SK-MEL-5 (cell line): ENCODE results near the gene PRR33. TPM values are rescaled to one million over a fixed set of nuclear protein-coding genes. Genes with fewer than 3 reads are reported as not detected.
"Not testable (repeated sequence)": the region's sequence is repeated elsewhere in the genome, so short reads cannot be mapped to it uniquely, and the experiment has no call there.

Experiments
- DNase-seq: peaks from one replicate; pipeline ENCODE4 v3.0.0-alpha.2; 2016; ENCODE audit warnings: low read depth, low spot score
- in situ Hi-C: cut with HindIII; loops from 2 replicates; pipeline ENCODE4 v1.10.0; 2016; ENCODE audit warnings: low sequenced_read_pairs, high pct_unique_total_duplicates, low pct_unique_long_range_greater_than_20kb
- total RNA-seq: library from RNA; depleted of rRNA; stranded (reverse); fragments of >200 nt; shearing (Covaris generic); gene quantifications from 2 replicates; pipeline ENCODE4 v1.2.3, GENCODE V29; 2014

The PRR33 gene
- total RNA-seq, 1 experiment from 2014 or later, result not detected

- in situ Hi-C loops, DNase-seq: not testable (repeated sequence)
Observed at GRCh38 chr11:1873813-1874150, 17.9 kb downstream of the PRR33 start.

GRCh38 chr11:1873048-1873812 lies 18.5 kb downstream of the PRR33 start:
- DNase-seq, result no peak
- in situ Hi-C loops, result no loop called here

DNA sequence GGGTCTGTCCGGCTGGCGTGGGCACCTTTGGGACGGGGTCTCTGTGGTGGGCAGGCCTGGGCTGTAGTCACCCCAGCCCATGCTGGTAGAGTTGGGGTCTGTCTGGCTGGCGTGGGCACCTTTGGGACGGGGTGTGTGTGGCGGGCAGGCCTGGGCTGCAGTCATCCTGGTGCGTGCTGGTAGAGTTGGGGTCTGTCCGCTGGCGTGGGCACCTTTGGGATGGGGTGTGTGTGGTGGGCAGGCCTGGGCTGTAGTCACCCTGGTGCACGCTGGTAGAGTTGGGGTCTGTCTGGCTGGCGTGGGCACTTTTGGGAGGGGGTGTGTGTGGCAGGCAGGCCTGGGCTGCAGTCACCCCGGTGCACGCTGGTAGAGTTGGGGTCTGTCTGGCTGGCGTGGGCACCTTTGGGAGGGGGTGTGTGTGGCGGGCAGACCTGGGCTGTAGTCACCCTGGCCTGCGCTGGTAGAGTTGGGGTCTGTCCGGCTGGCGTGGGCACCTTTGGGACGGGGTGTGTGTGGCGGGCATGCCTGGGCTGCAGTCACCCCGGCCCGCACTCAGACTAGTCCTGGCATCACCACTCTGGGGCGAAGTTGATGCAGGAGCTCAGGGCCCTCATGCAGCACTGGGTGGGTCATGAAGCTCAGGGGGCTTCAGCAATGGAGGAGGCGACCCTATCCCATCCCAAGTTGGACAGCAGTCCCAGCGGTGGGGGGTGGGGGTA lies 19.3 kb downstream of the PRR33 start:
- in situ Hi-C loops, result no loop called here
- DNase-seq, result no peak

GRCh38 chr11:1871531-1871930 lies 20.2 kb downstream of the PRR33 start:
- in situ Hi-C loops, result no loop called here
- DNase-seq, result no peak

GRCh38 chr11:1870721-1871466 lies 20.8 kb downstream of the PRR33 start:
- in situ Hi-C loops, result no loop called here
- no peak for DNase-seq

- no peak for DNase-seq
- in situ Hi-C loops, result no loop called here
Observed at GRCh38 chr11:1870326-1870696, 21.4 kb downstream of the PRR33 start.

- peak; percentile 30 for DNase-seq
- in situ Hi-C loops, result no loop called here
Observed at GRCh38 chr11:1869427-1870325, 22.0 kb downstream of the PRR33 start.

DNA sequence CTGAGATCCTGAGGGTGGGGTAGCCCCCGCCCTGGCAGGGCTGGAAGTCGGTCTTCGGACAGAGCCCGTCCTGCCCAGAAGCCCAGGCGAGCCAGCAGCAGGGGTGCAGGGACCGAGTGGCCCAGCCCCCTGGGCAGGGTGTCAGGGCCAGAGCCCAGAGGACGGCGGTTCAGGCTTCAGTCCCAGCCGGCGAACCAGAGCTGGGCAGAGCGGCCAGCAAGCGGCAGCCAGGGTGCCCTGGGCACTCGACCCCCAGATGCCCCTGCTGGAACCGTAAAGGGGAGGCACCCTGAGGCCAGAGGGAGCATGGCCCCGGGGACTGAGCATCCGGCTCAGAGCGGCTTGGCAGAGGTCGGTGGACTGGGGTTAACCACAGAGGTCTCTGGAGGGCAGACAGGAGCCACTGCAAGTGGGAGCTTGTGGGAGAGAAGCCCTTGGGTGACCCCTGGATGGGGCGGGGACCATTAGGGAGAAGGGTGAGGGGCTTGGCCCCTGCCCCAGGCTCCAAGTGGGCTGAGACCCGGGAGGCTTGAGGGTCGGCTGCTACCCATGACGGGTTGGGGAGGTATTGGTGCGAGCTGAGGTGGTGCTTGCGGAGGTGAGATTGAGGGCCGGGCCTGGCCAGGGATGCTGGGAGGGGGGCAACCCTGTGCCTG lies 22.9 kb downstream of the PRR33 start:
- DNase-seq, result no peak
- in situ Hi-C loops, result no loop called here

DNA sequence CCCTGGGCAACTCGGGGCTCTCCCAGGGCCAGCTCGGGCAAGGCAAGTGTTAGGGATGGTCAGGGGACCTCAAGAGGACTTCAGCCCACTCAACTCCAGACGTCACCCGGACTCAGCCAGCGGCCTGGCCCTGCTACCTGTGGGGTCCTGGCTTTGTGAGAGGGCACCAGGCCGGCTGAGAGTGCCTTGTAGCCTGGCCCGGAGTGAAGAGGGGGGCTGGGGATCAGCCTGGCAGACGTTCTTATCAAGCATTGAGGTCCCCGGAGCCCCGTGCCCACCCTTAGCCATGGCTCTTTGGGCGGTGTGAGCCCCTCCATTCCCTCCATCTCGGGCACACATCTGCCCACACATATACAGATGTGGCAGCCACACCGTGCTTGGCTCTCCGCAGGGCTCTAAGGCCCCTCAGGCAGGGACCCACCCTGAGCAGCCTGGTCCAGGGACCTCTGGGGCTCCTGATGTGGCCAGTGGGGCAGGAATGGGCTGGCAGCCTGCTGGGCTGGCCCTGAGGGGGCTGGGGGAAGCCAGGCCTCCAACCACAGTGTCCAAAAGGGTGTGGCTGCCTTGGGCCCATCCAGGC lies 23.5 kb downstream of the PRR33 start:
- in situ Hi-C loops, result no loop called here
- no peak for DNase-seq

DNA sequence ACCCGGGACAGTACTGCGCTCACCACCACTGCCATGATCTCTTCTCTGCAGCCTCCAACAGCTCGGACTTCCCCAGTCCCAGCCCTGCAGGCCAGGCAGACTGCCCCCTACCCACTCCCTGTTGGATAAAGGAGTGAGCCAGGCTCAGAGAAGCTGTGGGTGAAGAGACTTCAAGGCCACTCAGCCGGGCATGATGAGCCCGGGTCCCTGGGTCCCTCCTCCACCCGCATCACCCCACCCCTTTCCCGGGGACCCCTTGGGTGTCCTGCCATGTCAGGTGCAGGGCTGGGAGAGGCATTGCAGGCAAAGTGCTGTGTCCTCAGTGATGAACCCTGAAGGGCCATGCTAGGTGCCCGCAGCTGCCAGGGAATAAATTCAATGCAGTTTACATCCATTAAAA lies 24.3 kb downstream of the PRR33 start:
- in situ Hi-C loops, result no loop called here

DNA sequence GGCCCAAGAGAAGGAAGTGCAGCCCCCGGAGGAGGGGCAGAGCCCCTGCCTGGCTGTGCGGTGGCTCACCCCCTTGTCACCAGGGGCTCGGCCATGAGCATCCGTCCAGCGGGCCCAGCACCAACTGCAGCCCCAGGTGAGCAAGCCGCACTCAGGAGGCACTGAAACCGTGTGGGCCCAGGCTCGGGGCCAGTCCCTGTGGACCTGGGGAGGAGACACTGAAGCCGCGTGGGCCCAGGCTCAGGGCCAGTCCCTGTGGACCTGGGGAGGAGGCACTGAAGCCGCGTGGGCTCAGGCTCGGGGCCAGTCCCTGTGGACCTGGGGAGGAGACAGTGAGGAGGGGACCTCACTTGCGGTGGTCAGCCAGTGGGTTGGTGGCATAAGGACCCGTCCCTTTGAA lies 24.9 kb downstream of the PRR33 start:
- DNase-seq, result no peak
- in situ Hi-C loops, result no loop called here

More for the DNA sequence above, 24.3 kb downstream of the PRR33 start:
- DNase-seq, result no peak

- in situ Hi-C loops, result no loop called here
- DNase-seq, result no peak
Observed at GRCh38 chr11:1866226-1866625, 25.5 kb downstream of the PRR33 start.

DNA sequence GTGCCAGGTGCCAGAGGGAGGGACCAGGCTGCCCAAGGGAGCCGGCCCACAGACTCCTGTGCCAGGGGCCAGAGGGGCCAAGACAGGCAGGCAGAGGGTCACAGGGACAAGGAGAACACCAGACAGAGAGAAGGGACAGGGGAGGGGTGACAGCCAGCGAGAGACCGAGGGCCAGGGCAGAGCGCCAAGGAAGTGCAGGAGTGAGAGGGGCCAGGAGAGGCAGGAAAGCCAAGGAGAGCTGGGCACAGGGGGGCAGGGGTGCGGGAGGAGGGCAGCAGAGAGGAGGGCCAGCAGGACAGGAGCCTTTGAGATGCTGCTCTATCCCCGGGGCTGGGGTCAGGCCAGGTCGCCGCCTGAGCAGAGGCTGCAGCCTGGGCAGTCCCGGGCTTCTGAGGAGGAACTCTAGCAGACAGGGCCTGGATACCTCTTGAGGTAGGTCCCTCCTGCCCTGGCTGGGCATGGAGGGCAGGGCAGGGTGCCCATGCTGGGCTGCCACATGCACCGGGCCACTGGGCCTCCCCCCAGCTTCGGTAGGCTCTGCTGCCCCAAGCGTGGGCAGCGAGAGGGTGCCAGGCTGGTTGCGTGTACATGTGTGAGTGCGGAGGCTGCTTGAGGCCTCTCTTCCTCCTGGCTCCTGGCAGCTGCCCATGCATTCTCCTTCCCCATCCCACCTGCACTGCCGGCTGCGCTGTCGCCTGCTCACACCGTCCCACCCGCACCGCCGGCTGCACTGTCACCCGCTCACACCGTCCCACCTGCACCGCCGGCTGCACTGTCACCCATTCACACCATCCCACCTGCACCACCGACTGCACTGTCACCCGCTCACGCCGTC lies 26.6 kb downstream of the PRR33 start:
- in situ Hi-C loops, result no loop called here
- no peak for DNase-seq

- in situ Hi-C loops, result no loop called here
Observed at GRCh38 chr11:1864231-1864630, 27.5 kb downstream of the PRR33 start.

GRCh38 chr11:1863352-1864216 lies 28.1 kb downstream of the PRR33 start:
- DNase-seq, result peak; percentile 63
- in situ Hi-C loops, result no loop called here

More at GRCh38 chr11:1864231-1864630, 27.5 kb downstream of the PRR33 start:
- no peak for DNase-seq
